T follicular helper cell (primary cell): Measurements from ENCODE around the gene ACTR3.
A peak's percentile ranks its signal among the peaks of the same experiment; 100 is the strongest.

ENCODE experiments used
- DNase-seq: peaks from one replicate; pipeline ENCODE4 v3.0.0-alpha.2; 2020; ENCODE audit warnings: low read depth

The ACTR3 gene

GRCh38 chr2:113876503-113877387 lies 13.1 kb upstream of the ACTR3 start:
- peak; percentile 56 for DNase-seq

GRCh38 chr2:113877711-113878598 lies 11.9 kb upstream of the ACTR3 start:
- no peak for DNase-seq

- no peak for DNase-seq
Measured at GRCh38 chr2:113878743-113879142, 11.1 kb upstream of the ACTR3 start.

- DNase-seq: no peak
Measured at GRCh38 chr2:113879457-113879856, 10.4 kb upstream of the ACTR3 start.

- DNase-seq: no peak
Measured at GRCh38 chr2:113886479-113887008, 3.3 kb upstream of the ACTR3 start.

- DNase-seq: no peak
Measured at GRCh38 chr2:113887009-113887792, 2.7 kb upstream of the ACTR3 start.

GRCh38 chr2:113888641-113889470 lies 1.0 kb upstream of the ACTR3 start:
- no peak for DNase-seq

GRCh38 chr2:113890253-113891235 lies 655 bp downstream of the ACTR3 start:
- peak; percentile 68 for DNase-seq

GRCh38 chr2:113891265-113891959 lies 1.5 kb downstream of the ACTR3 start:
- no peak for DNase-seq

- DNase-seq: no peak
Measured at GRCh38 chr2:113892004-113892710, 2.3 kb downstream of the ACTR3 start.

GRCh38 chr2:113894156-113894743 lies 4.4 kb downstream of the ACTR3 start:
- no peak for DNase-seq

- DNase-seq: no peak
Measured at GRCh38 chr2:113895301-113895700, 5.4 kb downstream of the ACTR3 start.

- no peak for DNase-seq
Measured at GRCh38 chr2:113895819-113896563, 6.1 kb downstream of the ACTR3 start.

- no peak for DNase-seq
Measured at GRCh38 chr2:113896791-113897190, 6.9 kb downstream of the ACTR3 start.

- no peak for DNase-seq
Measured at GRCh38 chr2:113898081-113898480, 8.2 kb downstream of the ACTR3 start.

GRCh38 chr2:113899166-113899565 lies 9.3 kb downstream of the ACTR3 start:
- DNase-seq: no peak

GRCh38 chr2:113901943-113902342 lies 12.1 kb downstream of the ACTR3 start:
- DNase-seq: no peak
